ENCODE results near the gene SMIM10L1.
A peak's percentile ranks its signal among the peaks of the same experiment; 100 is the strongest.

SMIM10L1 gene

DNA sequence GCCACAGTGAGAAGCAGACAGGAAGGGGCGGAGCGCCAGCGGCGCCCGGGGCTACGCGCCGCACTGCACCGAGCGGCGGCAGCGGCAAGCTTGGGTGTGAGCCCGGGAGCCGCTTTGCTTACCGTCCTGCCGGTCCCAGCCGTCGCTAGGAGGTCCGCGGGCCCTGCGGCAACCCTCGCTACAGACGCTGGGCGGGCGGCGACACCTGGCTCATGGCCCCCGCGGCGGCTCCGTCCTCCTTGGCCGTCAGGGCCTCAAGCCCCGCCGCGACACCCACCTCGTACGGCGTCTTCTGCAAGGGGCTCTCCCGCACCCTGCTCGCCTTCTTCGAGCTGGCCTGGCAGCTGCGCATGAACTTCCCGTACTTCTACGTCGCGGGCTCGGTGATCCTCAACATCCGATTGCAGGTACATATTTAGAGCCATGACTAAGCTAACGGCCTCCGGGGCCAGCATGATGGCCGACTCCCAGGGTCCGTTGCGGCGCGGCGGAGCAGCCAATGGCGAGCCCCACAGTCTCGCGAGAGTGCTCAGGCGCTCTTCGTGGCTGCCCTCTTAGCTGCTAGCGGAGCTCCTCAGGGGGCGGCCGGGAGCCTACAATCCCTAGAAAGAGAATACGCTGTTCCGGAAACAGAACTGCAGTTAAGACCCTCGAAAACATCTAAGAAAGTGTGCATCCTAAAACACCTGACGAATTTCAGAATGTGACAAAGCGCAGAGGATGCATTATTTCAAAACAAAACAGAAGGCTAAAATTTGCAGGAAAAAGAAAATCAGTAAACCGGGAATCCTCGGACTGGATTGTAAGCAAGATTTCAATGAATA lies at the start of gene SMIM10L1:
TSS of gene SMIM10L1 (plus strand) at position 50 of the 824 bp plus-strand sequence. CDS start at position 213, 163 bp downstream.
- in situ Hi-C loops (cut with MboI; ENCODE audit: low sequenced_read_pairs, unreplicated experiment): no loop called here
- DNase-seq (ENCODE audit: low spot score): peak; percentile 88
- TF ChIP-seq, protein P1, sequence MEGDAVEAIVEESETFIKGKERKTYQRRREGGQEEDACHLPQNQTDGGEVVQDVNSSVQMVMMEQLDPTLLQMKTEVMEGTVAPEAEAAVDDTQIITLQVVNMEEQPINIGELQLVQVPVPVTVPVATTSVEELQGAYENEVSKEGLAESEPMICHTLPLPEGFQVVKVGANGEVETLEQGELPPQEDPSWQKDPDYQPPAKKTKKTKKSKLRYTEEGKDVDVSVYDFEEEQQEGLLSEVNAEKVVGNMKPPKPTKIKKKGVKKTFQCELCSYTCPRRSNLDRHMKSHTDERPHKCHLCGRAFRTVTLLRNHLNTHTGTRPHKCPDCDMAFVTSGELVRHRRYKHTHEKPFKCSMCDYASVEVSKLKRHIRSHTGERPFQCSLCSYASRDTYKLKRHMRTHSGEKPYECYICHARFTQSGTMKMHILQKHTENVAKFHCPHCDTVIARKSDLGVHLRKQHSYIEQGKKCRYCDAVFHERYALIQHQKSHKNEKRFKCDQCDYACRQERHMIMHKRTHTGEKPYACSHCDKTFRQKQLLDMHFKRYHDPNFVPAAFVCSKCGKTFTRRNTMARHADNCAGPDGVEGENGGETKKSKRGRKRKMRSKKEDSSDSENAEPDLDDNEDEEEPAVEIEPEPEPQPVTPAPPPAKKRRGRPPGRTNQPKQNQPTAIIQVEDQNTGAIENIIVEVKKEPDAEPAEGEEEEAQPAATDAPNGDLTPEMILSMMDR (IDR thresholded peaks at IDR 0.05; ENCODE audit: borderline replicate concordance, control extremely low read depth, extremely low read depth, insufficient read depth, missing control alignments): no peak

DNA sequence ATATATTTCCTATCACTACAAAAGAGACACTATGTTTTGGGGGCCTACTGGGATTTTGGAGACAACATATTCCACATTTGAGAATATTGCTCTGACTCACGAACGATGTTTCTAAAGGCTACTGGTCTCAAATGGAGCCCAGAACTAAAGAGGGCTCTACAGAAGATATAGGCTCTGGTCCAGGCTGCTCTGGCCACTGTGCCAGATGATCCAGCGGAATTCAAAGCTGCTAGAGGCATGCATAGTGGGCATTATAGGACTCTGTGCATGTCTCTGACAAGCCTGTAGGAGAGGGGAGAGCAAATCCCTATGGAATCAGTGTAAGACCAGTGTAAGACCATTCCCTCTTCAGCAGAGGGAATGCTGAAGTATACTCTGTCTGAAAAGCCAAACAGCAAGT lies 40.6 kb upstream of the SMIM10L1 start:
- DNase-seq (ENCODE audit: low spot score): no peak
- in situ Hi-C loops (cut with MboI; ENCODE audit: low sequenced_read_pairs, unreplicated experiment): no loop called here
- TF ChIP-seq, protein P1 (IDR thresholded peaks at IDR 0.05; ENCODE audit: borderline replicate concordance, control extremely low read depth, extremely low read depth, insufficient read depth, missing control alignments): no peak

DNA sequence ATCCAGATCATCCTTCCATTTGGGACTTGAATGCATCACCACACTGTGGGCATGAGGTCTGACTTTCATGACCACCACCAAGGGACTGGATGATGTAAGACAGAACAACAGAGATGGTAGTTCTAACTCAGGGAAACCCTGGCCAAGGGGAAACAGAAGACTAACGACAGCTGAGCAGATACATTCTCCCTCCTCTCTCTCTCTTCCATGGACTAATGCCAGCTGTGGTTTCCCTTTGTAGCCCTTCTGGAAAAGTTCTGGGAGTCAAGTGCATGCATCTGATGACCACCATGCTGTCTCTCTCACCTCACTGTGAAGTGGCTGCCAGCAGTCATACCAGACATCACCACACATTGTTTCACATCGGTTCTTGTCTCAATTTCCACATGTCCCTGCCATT lies 40.0 kb upstream of the SMIM10L1 start:
- TF ChIP-seq, protein P1 (IDR thresholded peaks at IDR 0.05; ENCODE audit: borderline replicate concordance, control extremely low read depth, extremely low read depth, insufficient read depth, missing control alignments): no peak
- no peak for DNase-seq (ENCODE audit: low spot score)
- in situ Hi-C loops (cut with MboI; ENCODE audit: low sequenced_read_pairs, unreplicated experiment): no loop called here

DNA sequence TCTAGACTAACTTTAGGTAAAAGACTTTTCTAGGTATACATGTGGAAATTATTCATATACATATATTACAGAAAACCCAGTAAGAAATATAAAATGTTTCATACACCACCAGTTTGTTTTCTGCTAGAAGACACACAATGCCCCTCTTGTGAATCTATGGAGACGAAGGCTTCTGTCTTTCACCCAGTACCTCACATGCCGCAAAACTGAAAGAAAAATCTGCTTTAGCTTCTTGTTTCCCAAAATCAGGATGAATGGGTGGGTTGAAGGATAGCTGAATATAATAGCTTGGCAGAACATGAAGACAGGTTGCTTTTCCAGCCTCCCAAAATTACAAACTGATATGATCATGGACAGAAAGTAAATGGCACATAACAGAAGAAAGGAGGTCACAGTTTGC lies 37.8 kb upstream of the SMIM10L1 start:
- in situ Hi-C loops (cut with MboI; ENCODE audit: low sequenced_read_pairs, unreplicated experiment): no loop called here
- no peak for DNase-seq (ENCODE audit: low spot score)
- TF ChIP-seq, protein P1 (IDR thresholded peaks at IDR 0.05; ENCODE audit: borderline replicate concordance, control extremely low read depth, extremely low read depth, insufficient read depth, missing control alignments): no peak

DNA sequence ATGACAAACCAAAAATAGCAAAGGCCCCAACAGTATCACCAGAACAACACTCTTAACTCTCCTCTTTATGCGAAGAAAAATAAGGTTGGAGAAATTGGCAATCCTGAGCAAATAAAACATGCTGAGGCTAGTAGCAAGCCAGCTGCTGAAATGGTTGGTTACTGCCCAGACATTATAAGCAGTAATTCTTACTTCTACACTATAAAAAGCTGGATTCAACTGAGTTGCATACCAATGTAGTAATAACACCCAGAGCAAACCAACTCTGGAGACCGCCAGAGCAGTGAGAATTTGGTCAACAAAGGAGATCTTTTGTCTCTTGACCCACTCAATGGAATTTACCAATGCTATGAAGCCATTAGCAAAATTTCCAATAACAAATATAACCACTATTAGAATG lies 37.2 kb upstream of the SMIM10L1 start:
- DNase-seq (ENCODE audit: low spot score): no peak
- in situ Hi-C loops (cut with MboI; ENCODE audit: low sequenced_read_pairs, unreplicated experiment): no loop called here
- TF ChIP-seq, protein P1 (IDR thresholded peaks at IDR 0.05; ENCODE audit: borderline replicate concordance, control extremely low read depth, extremely low read depth, insufficient read depth, missing control alignments): no peak

DNA sequence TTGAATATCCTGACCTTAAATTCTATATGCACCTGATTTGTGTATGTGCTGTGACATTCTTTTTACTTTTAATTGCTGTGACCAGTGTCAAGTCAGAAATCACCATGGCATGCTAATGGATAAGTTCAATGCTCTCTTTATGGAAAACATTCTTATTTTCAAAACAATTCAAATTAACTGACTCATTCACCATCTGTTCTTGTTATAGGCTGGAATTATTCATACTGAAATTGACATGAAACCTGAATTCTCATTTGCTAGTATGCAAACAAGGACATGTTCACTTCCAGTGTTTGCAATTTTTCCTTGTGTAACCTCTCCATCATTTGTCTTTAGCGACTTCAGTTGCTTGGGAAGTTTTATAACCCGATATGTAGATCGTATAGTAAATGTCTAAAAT lies 36.7 kb upstream of the SMIM10L1 start, which contains the start of gene TAS2R30:
TSS of gene TAS2R30 (minus strand) at position 340 of the 400 bp plus-strand sequence. CDS start 400 bp downstream, outside the sequence.
- in situ Hi-C loops (cut with MboI; ENCODE audit: low sequenced_read_pairs, unreplicated experiment): no loop called here
- TF ChIP-seq, protein P1 (IDR thresholded peaks at IDR 0.05; ENCODE audit: borderline replicate concordance, control extremely low read depth, extremely low read depth, insufficient read depth, missing control alignments): no peak
- no peak for DNase-seq (ENCODE audit: low spot score)
